T-helper 2 cell treated with Interferon-gamma antibody and Interleukin-4, amounts not matched to agents 100 ng/mL and 5 ng/mL, for 36 hours (primary cell): Measurements from ENCODE around the gene CYB561D1. TPM values are rescaled to one million over a fixed set of nuclear protein-coding genes. Genes with fewer than 3 reads are reported as not detected.

Experiments used
- intact Hi-C: fragments of 100-400 bp; cut with micrococcal nuclease; formaldehyde crosslinking; loops from one replicate; pipeline ENCODE4 v1.15.1; 2023
- total RNA-seq: library from RNA; stranded (reverse); gene quantifications from 2 replicates; pipeline ENCODE4 v1.2.3, GENCODE V29; 2022

CYB561D1 gene
- total RNA-seq, 1 donor from 2014 or later, result 16.6 TPM

DNA sequence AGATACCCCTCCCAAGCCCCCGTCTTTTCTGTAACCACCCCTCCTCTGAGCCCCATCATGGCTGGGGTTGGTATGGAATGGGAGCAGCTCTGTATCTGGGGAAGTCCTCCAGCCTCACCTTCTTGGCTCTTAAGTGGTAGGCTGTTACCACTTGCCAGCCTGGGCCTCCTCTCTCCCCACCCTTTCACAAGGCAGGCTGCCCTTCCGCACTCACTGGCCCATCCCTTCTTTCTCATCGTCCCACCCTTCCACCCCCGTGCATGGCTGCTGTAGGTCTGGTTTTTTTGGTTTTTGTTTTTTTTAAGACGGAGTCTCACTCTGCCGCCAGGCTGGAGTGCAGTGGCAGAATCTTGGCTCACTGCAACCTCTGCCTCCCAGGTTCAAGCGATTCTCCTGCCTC is 5.2 kb downstream of the CYB561D1 start:
- intact Hi-C loops, result no loop called here

DNA sequence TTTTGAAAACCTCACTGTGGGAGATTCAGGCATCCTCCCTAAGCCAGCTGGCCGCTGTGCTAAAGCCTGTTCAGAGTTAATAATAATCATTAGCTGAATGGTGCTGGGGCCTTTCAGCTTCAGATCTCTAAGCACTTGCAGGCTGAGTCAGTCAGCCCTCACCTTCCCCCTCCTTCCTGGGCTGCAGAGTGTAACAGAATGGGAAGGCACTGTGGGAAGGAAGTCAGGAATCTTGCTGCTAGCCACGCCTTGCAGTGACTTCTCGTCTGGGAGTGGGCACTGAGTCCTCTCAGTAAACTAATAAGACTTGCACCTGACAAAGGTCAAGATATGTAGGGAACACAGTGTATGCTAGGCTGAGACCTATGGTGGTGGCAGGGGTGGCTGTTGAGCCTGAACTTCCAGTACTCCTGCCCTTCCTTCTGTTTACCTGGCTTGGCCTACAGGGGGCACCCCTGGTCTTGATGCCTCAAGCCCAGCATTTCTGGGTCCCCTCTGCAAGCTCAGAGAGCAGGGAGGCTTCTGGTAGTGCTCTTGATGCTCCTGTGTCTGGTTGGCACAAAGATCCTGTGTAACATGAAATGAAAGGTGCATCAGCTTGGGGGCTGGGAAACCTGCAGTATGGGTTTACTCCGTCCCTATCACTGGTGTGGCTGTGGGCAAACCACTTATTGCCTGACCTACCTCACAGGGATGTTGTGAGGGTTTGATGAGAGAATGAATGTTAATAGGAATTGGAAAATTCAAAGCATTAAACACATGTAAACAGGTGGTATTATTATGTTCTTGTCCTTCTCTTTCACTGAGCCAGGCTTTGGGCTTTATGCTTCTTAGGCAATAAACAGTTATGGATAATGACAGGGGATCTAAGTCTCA is 6.0 kb downstream of the CYB561D1 start:
- intact Hi-C loops, result no loop called here

DNA sequence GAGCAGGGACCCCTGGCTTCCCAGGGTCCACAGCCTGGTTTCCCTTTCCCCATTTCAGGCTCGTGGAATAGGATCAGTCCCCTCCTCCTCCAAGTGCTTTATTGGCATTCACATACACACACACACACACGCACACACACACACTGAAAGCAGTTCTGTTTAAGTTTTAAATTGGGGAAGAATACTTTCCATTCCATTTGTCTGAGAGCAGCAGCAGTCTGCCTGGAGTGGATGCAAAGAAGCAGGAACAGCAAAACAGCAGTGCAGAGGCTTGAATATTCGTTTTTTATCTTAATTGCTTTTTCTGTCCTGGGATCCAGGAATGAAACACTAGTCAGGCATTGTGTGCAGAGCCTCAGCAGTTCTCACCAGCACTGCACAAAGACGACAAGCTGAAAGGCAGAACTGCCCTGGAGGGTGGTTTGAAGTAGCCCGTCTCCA is 7.1 kb downstream of the CYB561D1 start:
- intact Hi-C loops, result no loop called here

DNA sequence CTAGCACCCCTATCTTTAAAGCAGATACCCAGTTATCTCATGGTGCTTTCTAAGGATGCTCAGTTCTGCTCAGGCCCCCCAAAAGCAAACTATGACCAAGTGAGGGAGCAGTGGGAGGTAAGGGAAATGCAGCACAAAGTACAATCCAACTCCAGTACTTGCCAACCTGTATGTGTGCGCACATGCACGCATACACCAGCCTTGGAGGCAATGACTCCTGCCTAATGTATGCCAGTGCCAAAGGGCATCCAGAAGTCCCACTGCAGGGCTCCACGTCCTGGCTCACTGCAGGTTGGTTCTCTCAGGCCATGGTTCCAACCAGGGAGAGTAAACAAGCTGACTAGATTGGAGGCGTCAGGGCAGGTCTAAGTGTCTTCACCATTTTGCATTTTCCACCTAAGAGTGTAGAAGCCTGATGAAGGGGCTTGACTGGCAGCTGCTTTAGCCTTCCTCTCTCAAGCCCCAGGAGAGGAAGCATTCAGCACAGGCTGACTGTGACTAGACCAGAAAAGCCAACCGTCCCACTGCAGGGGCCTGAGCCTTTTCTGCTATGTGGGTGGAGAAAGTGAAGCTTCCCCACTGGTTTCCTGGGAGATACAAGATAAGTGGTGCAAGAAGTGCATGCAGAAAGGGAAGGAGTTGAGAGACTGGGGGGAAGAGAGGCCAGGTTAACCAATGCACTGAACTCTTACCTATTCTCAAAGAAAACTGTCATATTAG is 7.9 kb downstream of the CYB561D1 start:
- intact Hi-C loops, result no loop called here

DNA sequence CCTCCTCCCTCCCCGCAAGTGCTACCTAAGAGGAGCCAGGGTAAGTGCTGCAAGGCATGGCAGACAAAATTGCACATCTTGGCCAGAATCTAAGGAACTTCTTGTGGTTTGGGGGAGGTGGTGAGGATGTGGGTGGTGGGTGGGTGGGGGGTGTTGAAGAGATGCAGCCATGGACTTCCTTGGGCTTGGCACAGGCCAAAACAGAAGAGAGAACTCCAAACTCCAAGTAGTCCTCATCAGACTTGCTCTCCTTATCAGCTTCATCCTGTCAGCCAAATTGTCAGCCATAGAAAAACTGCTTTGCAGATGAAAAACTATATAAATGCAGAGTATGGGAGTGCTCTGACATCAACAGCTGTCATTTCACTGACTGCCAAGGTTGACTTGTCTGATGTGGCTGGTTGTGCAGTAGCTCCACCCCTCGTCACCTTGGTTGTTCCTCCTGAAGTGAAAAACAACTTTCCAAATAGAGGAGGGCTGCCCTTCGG is 8.5 kb downstream of the CYB561D1 start:
- intact Hi-C loops, result no loop called here

DNA sequence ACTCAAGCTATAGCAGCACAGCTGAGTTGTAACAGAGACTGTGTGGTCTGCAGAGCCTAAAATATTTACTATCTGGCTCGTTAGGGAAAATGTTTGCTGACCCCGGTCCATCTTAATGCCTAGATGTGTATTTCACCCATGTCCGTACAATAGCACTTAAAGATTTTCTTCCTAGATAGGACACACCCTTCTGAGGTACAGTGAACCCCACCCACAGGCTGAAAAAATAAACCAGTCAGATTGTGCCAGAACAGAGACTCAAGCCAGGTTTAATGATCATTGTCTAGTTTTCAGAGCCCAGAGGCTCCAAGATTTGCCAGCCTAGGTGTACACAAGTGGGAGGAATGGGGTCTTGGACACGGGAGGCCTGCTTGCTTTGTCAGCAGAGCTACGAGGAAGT is 10.0 kb downstream of the CYB561D1 start:
- intact Hi-C loops, result no loop called here

DNA sequence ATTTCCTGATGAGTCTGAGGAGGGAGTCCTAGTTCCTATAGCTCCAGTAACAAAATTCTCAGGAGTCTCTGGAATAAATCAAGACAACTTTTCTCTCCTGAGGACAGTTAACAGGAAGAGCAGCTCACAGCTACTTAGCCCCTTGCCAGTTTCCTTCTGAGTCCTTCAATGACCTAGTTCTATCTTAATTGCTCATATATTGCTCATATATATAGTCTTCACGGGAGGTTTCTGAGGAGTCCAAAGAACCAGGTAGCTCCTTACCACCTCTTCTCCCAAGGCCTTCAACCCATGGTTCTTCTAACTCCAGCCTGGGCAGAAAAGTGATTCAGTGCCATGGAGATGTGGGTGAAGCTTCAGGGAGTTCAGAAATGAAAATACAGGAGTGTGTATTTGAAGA is 11.1 kb downstream of the CYB561D1 start:
- intact Hi-C loops, result no loop called here

DNA sequence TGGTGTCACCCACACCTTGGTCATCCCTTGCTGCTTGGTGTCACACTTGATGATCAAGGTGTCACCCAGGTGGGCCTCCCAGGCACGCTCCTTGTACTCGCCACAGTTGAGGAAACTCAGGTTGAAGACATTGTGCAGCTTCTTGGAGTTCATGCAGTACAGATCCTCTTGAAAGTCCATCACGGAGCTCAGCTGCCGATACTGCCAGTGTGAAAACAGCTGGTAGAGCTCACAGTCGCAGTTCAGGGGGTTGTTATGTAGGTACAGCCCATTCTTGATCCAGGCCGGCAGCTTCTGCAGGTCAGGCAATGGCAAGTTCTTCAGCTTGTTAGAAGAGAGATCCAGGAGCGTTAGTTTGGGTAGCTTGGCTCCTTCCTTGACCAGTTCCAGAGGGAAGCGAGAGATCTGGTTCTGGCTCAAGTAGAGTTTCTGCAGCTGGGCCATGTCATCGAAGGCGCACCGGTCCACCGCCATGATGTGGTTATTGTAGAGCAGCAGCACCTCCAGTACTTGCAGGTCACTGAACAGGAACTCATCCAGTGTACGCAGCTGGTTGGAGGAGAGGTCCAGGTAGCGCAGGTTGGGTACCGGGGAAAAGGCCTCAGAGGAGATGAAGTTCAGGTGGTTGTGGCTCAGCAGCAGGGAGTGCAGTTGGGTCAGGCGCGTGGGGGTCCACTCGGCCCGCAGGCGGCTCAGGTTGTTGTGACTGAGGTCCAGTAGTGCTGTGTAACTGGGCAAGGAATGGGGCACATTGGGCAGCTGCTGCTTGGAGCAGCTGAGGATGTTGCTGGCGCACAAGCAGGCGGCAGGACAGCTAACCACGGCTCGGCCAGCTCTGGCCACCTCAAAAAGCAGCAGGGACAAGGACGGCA is 14.3 kb downstream of the CYB561D1 start:
- intact Hi-C loops, result no loop called here

DNA sequence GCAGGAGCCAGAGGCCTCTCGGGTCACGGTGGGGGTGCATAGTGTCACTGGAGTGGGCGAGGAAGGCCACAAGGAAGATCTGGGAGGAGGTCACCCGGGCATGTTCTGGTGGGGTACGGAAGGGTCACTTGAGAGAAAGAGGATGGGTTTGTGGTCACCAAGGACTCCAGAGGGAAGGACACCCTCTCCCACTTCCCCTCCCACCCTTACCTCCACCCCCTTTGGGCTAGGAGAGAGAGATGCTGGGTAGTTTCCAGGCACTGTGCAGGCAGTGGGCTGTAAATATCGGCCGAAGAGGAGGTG is 14.9 kb downstream of the CYB561D1 start:
- intact Hi-C loops, result loop anchor here (1.0 kb wide), 1 partner anchor 15 kb away; the partner anchor contains the start of gene CYB561D1

DNA sequence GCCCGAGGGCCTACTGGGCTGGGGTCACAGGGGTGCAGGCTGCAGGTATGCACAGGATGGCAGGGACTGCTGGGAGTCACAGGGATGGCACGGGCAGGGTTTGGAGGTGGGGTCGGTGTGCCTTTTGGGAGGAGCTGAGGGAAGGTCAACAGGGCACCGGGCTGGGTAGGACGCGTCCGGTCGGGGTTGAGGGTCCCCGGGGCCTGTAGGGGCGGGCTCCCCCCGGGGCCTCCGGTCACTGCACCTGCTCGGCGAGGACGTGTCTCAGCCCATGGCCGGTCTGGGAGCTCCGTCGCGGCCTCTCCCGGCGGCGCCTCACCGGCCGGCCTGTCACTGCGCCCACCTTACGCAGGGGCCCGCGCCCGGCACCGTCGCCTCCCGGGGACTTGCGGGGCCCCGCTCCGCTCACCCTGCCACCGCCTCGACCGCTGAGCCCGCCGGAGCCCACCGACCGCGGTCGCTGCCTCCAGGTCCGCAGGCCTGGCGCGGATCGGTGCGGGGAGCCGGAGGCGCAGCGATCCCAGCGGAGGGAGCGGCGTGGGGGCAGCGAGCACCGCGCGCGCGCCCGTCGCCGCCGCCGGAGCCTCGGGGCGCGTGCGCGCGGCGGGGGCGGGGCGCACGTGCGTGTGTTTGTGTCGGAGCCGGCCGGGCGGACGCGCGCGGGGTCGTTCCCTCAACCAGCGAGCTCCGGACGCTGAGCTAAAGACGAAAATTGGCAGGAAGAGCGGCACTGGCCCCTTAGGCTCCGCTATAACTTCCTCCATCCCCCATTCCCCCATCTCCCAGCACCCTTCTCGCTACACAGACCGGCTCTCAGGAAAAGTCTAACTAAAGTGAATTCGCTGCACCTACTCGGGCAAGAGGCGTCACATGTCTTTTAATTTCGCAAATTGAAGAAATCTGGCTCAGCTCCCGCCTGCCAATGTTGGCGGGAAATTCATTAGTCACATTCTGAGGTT is 15.6 kb downstream of the CYB561D1 start, which contains the start of gene AMIGO1:
Gene AMIGO1, minus strand, starts transcription at position 552 of the 959 bp plus-strand sequence. CDS start 815 bp downstream, outside the sequence.
- intact Hi-C loops, result loop anchor here (1.0 kb wide), 1 partner anchor 15 kb away; the partner anchor contains the start of gene CYB561D1

DNA sequence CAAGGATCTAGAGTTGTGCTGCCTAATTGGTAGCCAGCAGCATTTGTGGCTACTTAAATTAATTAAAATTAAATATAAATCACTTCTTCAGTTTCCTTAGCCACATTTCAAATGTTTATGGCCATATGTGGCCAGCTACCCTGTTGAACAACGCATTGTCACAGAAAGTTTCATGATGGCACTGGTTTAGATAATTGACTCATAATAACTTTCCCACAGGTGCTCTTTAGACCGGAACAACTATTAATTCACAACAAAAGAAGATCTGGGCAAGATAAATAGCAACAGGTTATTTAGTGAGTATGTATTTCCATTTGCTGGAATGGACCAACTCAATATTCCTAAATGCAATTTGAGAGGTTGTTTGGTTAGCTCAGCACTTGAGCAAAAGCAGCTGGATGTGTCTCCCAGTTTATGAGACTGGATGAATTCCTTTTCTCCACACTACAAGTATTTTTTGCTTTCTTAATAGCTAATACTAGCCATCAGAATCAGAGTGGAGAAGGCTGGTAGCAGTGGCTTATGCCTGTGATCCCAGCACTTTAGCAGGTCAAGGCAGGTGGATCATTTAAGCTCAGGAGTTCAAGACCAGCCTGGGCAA is 19.3 kb downstream of the CYB561D1 start:
- intact Hi-C loops, result no loop called here

DNA sequence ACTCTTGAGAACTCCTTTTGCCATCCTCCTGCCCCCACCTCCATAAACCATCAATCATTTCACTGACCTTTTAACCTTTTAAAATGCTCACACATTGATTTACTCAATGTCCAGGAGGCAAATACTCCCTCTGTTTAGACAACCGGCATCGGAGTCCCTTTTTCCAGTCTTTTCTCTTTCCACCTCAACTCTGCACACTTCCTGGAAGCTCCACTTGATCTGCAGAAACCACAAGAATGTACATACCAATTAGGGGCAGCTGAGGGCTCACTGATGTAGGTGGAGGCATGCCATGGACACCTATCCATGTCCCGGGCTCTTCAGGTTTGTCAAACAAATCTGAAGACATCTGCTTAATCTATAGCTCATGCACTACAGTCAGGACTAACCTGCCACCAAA is 21.0 kb downstream of the CYB561D1 start:
- intact Hi-C loops, result no loop called here

DNA sequence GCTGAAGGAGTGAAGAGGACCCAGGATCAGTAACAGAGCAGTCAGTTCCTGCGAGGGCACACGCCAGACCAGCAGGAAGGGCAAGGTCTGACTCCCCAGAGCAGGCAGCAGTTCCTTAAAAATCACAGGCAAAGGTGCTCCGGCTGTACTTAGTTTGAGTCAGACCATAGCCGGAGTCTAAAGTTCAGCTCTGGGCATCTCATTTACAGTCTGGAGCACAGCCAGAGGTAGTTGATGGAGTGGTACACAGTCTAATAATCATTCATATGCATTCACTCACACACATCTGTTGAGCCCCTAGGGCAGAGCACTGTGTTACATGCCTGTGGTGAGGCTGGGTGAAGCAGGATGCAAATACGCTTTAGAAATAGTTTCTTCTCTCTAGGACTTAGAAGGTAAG is 23.0 kb downstream of the CYB561D1 start:
- intact Hi-C loops, result no loop called here

DNA sequence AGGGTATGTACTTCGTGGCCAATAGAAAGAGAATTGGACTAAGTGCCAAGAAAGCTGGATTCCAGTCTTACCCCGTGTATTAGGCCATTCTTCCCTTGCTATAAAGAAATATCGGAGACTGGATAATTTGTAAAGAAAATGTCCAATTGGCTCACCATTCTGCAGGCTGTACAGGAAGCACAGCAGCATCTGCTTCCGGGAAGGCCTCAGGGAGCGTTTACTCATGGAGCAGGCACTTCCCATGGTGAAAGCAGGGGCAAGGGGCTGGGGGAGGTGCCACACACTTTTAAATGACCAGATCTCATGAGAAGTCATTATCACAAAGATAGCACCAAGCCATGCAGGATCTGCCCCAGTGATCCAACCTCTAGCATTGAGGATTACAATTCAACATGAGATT is 23.4 kb downstream of the CYB561D1 start:
- intact Hi-C loops, result no loop called here

DNA sequence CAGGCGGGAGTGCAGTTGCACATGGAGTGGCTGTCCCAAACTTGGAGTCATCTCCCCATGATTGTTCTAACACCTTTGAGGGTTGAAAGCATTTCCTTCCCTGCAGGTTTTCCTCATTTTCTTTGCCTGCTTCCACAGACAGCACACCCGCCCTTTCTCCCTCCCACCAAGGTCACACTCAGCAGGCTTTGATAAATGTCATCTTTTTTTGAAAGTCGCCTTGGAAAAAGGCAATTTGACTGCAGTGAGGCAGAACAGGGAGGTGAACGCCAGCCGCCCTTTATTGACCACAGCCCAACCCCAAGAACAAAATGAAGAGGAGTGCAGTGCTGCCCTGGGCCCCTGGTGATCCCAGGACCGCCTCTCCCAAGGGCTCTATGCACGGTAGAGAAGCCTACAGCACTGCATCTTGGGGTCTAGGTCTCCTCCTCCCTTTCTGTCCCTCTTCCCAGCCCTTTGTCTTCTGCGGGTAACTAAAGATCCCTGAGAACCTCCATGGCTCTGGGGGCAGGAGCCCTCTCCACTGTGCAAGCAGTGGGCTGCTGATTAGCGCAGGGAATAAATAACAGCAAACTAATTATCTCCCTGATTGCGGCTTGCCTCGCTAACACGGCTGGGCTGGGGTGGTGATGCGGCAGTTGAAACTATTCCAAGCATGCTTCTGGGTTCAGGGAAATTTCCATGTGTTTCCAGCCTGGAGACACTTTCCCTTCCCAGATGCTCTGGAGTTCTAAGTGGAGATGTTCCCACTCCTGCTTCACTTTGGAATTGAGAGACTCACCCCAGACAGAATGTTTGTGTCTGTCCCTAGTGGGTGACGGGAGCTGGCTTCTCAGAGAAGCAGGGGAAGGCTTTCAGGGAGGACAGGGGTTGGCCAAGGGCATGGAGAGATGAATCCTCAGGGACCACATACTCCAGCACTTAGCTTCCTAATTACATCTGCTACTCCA is 27.4 kb downstream of the CYB561D1 start:
- intact Hi-C loops, result no loop called here

DNA sequence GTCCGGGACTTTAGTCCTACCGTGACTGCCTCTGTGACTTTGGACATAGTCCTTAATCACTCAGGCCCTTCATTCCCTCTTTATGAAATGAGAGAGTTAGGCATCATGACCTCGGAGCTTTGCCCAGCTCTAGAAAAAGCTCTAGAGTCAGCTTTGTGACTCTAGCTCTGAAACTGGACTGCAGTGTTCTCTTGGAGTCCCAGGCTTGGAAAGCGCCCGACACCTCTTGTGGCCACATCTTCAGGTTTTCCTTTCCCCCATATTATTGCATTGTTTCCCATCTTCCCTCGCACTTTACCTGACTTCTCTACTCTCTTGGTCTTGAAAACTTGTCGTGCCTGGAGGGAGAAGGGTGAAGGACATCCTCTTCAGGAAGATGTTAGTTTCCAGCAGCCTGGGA is 28.1 kb downstream of the CYB561D1 start:
- intact Hi-C loops, result no loop called here

DNA sequence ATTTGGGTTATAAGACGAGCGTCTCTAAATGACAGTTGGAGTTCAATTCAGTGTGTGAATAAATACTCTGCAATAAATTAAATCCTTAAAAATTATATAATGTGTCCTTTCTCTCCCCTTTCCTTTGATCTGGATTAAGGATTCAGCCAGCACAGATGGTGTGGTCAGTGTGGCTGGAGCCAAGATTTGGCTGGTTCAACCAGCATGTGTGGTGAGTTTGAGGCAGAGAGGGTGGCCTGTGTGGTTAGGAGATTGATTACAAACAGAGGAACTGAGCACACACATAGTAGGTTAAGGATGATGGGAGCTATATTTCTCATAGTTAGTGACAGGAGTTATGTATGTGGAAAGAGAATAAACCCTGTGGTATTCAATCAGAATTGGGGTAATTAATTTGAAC is 29.8 kb downstream of the CYB561D1 start:
- intact Hi-C loops, result no loop called here

DNA sequence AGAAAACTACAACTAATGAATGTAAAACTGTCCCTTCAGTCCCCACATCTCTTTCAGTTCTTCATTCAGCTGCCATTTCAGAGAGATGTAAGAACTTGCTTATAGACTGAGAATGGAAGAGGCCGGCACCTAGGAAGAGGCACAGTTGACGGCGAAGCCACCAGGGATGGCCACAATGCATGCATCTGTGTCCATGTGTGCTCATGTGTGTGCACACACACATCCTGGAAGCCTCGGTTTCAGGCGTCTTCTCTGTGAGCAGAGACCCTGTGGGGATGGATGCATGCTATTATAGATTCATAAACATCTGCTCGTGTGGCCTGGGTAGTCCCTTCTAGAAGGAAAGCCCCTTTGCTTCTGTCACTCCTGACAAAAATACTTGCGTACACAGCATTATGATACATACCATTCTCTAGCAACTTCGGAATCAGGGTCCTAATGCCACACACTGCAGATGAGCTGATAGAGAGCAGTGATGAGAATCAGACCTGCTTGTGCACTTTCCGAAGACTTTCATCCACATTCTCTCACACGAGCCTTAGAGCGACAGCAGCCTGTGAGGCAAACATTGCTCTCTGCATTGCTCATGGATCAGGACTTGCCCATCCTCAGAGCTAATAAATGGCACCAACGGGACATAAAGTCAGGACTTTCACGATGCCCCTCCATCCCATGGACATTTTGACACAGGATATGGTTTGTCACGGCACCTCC is 33.4 kb downstream of the CYB561D1 start:
- intact Hi-C loops, result no loop called here
